Brain microvascular endothelial cell (primary cell): ENCODE data around the gene TRPM2.

Experiments used
- DNase-seq: peaks from one replicate; pipeline ENCODE4 v3.0.0-alpha.2; 2020
- H3K27ac ChIP-seq: fragments of 250-450 bp; sonication (Bioruptor Pico); 2 replicates; pipeline ENCODE4 v1.5.1; 2020; ENCODE audit warnings: mild to moderate bottlenecking, moderate library complexity
- H3K27me3 ChIP-seq: fragments of 250-450 bp; sonication (Bioruptor Pico); replicated peaks from 2 replicates; pipeline ENCODE4 v1.5.1; 2020; ENCODE audit warnings: mild to moderate bottlenecking
- H3K36me3 ChIP-seq: fragments of 250-450 bp; sonication (Bioruptor Pico); replicated peaks from 2 replicates; pipeline ENCODE4 v1.5.1; 2020; ENCODE audit warnings: mild to moderate bottlenecking
- H3K4me3 ChIP-seq: 2 replicates; pipeline ENCODE4 v1.5.1; 2011; ENCODE audit warnings: low read depth, mild to moderate bottlenecking, control low read depth, low read length, moderate library complexity
- in situ Hi-C: cut with HindIII; loops from 2 replicates; pipeline ENCODE4 v1.10.0; 2017; ENCODE audit warnings: low sequenced_read_pairs, low pct_ligation_motif_present
- TF ChIP-seq, protein P1 (sequence below): IDR thresholded peaks from 2 replicates; pipeline ENCODE4 v1.5.1; 2011; ENCODE audit warnings: low read depth, mild to moderate bottlenecking, moderate library complexity, low read length, control low read depth, inconsistent platforms; ENCODE audit errors: missing control alignments

TRPM2 gene

DNA sequence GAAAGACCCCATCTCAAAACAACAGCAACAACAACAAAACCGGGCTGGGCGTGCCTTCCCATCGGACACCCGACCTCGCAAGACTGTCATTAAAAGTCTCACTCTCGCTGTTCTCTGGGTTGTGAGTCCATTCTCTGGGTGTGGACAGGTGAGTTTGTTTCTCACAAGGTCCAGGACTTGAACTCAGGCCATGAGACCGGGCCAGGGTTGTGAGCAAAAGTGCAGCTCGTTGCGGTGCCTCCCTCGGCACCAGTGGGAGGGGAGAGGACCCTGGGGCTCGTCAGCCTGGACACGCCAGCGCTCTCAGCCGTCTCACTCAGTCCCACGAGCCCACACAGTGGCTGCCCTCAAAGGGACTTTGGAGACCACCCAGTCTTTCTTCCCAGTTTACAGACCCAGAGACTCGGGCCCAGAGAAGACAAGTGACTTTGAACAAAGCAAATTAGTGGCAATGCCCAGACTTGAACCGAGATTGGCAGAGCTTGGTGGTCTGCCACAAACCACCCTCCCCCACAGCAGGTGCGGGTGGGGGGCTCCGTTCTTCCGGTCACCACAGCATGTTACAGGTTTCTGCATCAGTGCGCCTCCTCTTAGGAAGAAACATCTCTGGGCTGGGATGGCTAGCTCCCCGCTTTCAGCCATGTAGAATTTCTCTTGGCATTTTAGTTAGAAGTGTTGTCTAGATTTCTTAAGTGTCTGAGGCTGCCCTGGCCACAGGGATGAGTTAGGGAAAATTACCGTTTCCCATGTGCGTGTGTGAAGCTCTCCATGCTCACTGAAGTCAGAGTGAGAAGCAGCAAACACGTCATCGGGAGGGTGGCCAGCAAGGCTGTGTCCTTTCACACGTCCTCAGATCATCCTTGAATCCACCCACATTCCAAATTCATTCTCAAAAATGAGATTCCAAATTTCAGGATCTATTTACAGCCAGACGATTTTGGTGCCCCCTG, 130.1 kb downstream of the TRPM2 start:
- Histone ChIP-seq H3K4me3 (no peak overlapping the region), H3K27ac (no peak overlapping the region), H3K36me3 (no peaks in the 10 kb centered on the region), H3K27me3 (no peaks in the 10 kb centered on the region)
- in situ Hi-C loops, result no loop called here
- no peak for DNase-seq
- TF ChIP-seq, protein P1, sequence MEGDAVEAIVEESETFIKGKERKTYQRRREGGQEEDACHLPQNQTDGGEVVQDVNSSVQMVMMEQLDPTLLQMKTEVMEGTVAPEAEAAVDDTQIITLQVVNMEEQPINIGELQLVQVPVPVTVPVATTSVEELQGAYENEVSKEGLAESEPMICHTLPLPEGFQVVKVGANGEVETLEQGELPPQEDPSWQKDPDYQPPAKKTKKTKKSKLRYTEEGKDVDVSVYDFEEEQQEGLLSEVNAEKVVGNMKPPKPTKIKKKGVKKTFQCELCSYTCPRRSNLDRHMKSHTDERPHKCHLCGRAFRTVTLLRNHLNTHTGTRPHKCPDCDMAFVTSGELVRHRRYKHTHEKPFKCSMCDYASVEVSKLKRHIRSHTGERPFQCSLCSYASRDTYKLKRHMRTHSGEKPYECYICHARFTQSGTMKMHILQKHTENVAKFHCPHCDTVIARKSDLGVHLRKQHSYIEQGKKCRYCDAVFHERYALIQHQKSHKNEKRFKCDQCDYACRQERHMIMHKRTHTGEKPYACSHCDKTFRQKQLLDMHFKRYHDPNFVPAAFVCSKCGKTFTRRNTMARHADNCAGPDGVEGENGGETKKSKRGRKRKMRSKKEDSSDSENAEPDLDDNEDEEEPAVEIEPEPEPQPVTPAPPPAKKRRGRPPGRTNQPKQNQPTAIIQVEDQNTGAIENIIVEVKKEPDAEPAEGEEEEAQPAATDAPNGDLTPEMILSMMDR, result no peak

DNA sequence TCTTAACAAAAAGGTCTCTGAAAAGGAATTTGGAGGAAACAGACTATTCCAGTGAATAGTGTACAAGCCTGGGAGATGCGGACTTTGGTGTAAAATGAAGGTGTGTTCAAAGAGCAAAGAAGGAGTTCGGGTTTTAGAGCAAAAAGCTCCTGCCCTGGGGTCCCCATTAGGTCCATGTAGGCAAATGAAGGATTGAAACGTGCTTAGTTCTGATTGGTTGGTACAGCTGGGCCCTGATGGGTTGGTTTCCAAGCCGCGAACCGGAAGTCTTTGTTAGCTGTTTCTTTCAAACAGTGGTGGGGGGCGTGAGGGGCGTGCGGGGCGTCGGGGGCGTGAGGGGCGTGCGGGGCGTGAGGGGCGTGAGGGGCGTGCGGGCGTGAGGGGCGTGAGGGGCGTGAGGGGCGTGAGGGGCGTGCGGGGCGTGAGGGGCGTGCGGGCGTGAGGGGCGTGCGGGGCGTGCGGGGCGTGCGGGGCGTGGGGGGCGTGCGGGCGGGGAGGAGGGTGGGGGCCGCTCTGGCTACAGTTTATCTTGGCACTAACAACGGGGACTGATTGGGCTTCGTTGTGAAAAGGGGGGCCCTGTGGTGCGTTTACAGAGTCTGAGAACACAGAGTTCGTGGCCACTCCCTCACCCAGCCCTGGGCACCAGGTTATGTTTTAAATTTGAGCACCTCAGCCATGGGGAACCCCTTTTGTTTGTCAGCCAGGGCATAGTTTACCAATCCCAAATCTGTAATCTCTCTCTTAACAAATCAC, 131.3 kb downstream of the TRPM2 start:
- TF ChIP-seq, protein P1, result no peak
- in situ Hi-C loops, result no loop called here

GRCh38 chr21:44485254-44485793, 131.9 kb downstream of the TRPM2 start:
- in situ Hi-C loops, result no loop called here
- no peak overlapping the region for H3K4me3 ChIP-seq
- no peaks in the 10 kb centered on the region for H3K27me3 ChIP-seq
- TF ChIP-seq, protein P1, result peak; percentile 15
- H3K36me3 ChIP-seq, result no peaks in the 10 kb centered on the region
- DNase-seq, result no peak
- H3K27ac ChIP-seq, result no peak overlapping the region

More for the DNA sequence above, 131.3 kb downstream of the TRPM2 start:
- H3K27me3 ChIP-seq, result no peaks in the 10 kb centered on the region
- no peaks in the 10 kb centered on the region for H3K36me3 ChIP-seq
- no peak overlapping the region for H3K27ac ChIP-seq
- DNase-seq, result no peak
- H3K4me3 ChIP-seq, result no peak overlapping the region

DNA sequence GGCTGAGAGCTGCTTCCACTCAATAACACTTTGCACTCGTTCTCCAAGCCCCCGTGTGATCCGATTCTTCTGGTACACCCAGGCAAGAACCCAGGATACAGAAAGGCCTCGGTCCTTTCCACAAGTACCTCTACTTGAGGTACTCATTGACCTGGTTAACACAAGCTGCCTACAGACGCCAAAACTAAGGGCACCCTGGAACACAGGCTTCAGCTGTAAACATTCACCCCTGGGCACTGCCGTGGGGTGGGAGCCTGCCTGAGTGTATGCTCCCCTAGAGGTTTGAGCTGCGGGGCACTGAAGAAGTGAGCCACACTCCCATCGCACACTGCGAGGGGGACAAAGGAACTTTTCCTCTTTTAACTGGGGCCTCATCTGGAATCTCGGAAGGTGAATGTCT, 132.4 kb downstream of the TRPM2 start:
- H3K27ac ChIP-seq, result no peak overlapping the region
- H3K4me3 ChIP-seq, result no peak overlapping the region
- in situ Hi-C loops, result no loop called here
- H3K36me3 ChIP-seq, result no peaks in the 10 kb centered on the region
- no peak for DNase-seq
- TF ChIP-seq, protein P1, result no peak
- H3K27me3 ChIP-seq, result no peaks in the 10 kb centered on the region

DNA sequence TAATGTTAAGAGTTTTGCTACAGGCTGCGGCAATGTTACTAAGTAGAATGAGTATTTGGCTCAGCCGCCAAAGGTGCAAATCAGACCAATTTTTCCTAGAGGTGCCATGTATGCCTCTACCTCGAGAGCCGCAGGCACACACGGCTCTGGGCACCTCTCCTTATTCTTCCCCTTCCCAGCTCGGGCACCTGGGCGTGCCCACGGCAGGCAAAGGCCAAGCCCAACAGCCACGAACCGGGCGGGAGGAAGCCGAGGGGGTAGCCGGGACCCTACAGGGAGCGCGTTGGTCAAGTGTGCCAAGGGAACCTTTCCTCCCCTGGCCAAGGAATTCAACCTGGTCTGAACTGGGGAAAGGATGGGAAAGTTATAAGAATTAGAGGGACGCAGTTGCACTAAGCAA, 132.9 kb downstream of the TRPM2 start:
- Histone ChIP-seq H3K36me3 (no peaks in the 10 kb centered on the region), H3K27ac (no peak overlapping the region), H3K4me3 (no peak overlapping the region), H3K27me3 (no peaks in the 10 kb centered on the region)
- in situ Hi-C loops, result no loop called here
- DNase-seq, result no peak
- TF ChIP-seq, protein P1, result no peak
